ENCODE measurements around the gene CCDC187.
"Not testable (repeated sequence)": the region's sequence is repeated elsewhere in the genome, so short reads cannot be mapped to it uniquely, and the experiment has no call there.

CCDC187 gene

DNA sequence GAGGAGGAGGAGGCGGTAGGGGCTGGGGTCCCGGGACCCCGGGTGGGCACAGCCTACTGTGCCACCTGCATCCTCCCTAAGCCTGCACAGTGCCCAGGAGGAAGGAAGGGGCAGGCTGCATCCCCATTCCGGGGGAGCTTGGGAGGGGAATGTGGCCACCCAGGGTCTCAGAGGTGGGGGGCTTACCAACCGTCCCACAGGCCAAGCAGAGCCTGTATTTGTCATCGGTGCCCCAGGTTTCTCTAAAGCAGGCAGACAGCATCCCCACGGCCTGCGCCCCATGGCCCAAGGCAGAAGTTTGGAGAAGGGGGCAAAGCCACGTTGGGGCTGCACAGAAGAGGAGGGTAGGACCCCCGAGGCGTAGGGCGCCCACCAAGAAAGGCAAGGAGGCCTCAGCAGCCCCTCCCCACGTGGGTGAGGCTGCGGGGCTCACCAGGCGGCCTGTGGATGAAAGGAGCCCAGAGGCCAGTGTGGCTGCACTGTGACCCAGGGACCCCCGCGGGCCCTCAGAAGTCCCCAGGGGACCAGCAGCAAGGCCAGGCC lies 22.9 kb upstream of the CCDC187 start:
- no peak for DNase-seq (ENCODE audit: low spot score)

DNA sequence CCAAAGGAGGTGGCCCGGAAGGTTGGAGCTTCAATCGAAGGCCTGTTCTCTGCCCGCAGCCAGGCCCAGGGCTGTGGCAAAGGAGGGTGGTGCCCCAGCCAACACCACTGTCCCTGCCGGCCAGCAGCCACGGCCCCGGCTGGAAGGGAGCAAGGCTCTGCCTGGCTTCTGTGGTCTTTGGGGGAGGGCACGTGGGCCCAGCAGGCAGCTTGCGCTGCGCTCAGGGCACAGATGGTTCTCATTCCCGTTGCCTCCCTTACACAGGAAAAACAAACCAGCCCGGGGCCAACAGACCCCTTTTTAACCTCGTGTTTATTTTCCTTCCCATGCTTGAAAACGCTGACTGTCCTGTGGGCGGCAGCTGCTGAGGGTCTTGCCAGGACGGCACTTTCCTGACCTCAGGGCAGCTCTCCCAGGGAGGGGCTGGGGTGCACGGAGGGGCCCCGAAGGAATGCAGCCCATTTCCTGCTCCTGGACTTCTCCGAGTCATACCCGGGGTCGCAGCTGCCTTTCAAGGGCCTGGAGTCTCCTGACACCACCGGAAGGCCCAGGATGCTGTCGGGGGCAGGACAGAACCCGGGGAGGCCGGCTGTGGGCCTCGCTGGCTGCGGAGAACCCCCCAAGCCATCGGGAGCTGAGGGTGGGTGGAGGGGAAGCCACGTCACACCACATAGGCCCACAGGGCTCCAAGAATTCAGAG lies 22.3 kb upstream of the CCDC187 start:
- DNase-seq (ENCODE audit: low spot score): peak; percentile 71

DNA sequence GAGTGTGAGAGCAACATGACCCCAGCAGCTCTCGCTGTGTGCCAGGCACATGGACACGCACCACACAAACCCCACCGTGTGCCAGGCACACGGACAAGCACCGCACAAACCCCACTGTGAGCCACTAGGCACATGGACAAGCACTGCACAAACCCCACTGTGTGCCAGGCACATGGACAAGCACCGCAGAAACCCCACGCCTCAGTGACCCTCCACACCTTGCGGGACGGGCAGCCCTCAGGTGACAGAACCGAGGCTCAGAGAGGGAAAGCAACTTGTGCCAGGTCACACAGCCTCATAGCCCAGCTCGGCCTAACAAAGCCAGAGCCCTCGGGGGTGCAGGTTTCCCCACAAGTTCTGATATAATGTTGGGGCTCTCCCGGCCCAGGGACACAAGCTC lies 21.5 kb upstream of the CCDC187 start:
- no peak for DNase-seq (ENCODE audit: low spot score)

DNA sequence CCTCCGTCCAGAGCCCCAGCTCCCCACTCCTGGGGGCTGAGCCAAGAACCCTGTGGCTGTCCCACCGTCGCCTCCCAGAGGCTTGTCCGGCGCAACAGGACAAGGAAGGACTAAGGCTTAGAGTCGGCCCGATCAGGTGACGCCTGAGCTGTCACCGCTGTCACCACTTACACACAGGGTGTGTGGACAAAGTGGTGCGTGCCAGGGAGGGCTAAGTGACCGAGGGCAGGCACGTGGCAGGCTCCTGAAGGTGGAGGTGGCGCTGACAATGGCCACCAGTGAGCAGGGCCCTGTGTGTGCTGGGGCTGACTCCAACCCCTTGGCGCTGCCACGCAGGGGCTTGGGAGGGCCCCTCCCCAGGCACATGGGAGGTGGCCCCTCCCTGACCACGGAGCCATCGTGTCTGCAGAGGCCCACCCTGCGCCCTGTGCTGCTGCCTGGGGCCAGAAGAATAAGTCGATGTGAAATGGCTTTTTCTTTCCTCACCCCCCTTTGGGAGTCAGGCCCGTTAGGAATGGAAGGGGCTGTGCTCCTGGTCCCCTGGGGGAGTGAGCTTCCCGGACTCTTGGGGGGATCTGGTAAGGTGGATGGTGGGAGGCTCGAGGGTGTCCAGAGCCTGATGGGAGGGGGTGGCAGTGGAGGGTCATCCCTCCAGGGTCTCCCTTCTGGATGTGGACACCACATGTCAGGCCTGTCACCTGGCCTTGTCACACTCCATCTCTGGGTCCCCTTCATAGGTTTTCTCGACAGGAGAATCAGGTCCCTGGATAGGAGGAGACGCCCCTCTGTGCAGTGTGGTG lies 20.8 kb upstream of the CCDC187 start:
- no peak for DNase-seq (ENCODE audit: low spot score)

DNA sequence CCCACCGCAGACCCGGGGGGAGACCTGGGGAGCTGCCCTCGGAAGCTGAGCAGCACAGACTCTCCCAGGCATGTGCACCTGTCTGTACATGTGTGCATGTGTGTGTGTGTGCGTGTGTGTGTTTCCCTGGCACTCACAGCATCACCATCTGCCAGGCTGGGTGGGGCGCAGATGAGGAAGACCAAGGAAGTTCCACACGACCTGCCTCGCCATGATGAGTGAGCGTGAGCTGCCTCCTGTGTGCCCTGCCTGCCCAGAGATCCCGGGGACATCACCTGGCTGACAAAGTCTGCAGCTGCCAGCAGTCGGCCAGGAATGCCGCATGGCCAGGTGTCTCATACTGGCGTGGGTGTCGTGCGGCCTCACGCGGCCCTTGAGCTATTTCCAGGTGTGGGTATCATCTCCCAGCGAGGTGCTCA lies 19.5 kb upstream of the CCDC187 start:
- peak; percentile 49 for DNase-seq (ENCODE audit: low spot score)

DNA sequence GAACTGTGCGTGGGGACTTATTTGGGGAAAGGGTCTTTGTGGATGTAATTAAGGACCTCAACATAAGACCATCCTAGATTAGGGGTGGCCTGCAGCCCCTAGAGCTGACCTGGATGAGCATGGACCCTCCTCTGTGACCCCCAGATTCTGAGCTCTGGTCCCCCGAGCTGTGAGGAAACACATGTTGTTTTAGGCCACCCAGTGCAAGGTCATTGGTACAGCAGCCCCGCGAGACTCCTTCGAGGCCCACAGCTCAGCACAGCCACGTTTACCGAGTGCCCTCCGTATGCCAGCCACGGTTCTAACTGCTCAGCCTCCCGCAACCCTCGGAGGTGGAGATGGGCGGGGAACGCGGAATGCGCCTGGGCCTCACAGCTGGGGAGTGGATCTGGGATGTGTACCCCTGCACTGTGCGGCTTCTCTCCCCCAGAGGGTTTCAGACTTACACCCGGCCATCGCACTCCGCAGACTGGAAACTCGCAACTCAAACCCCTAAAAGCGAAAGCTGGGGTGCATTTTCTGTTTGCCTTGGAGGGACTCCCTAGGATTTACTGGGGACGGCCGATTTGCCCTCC lies 18.9 kb upstream of the CCDC187 start:
- no peak for DNase-seq (ENCODE audit: low spot score)

DNA sequence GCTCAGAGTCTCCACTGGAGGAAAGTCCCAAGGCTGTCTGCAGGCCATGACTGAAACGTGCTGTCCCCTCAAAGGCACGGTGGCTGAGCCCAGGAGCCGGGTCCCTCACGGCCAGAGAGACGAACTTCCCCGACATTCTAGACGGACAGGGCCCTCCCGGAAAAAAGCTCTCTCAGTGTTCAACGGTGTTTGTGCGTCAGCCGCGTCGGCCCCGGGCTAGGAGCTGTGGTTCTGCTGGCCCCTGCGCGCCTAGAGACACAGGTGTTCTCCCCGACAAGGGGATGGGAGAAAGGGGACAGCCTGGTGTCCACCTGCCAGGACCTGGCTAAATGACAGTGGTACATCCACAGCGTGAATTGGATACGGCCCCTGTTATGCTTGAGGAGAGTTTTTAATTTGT lies 17.7 kb upstream of the CCDC187 start:
- no peak for DNase-seq (ENCODE audit: low spot score)

DNA sequence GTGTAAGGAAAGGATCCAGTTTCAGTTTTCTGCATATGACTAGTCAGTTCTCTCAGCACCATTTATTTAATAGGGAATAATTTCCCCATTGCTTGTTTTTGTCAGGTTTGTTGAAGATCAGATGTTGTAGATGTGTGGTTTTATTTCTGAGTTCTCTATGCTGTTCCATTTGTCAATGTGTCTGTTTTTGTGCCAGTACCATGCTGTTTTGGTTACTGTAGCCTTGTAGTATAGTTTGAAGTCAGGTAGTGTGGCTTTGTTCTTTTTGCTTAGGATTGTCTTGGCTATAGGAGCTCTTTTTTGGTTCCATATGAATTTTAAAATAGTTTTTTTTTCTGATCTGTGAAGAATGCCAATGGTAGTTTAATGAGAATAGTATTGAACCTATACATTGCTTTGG lies 17.1 kb upstream of the CCDC187 start:
- DNase-seq (ENCODE audit: low spot score): not testable (repeated sequence)

DNA sequence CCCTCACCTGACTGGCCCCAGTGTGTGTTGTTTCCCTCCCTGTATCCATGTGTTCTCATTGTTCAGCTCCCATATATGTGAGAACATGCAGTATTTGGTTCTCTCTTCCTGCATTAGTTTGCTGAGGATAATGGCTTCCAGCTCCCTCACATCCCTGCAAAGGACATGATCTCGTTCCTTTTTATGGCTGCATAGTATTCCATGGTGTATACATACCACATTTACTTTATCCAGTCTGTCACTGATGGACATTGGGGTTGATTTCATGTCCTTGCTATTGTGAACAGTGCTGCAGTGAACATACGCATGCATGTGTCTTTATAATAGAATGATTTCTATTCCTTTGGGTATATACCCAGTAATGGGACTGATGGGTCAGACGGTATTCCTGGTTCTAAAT lies 16.1 kb upstream of the CCDC187 start:
- DNase-seq (ENCODE audit: low spot score): not testable (repeated sequence)

DNA sequence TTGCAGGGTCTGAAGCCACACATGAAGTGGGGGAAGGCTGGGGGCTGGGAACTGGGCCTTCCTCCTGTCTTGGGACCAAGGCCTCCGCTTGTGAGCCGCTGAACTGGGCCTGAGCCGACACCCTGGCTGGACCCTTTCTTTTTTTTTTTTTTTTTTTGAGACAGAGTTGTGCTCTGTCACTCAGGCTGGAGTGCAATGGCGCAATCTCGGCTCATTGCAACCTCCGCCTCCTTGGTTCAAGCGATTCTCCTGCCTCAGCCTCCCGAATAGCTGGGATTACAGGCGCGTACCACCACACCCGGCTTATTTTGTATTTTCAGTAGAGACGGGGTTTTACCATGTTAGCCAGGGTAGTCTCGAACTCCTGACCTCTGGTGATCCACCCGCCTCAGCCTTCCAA lies 15.3 kb upstream of the CCDC187 start:
- DNase-seq (ENCODE audit: low spot score): not testable (repeated sequence)

GRCh38 chr9:136318776-136319241 lies 14.9 kb upstream of the CCDC187 start:
- no peak for DNase-seq (ENCODE audit: low spot score)

DNA sequence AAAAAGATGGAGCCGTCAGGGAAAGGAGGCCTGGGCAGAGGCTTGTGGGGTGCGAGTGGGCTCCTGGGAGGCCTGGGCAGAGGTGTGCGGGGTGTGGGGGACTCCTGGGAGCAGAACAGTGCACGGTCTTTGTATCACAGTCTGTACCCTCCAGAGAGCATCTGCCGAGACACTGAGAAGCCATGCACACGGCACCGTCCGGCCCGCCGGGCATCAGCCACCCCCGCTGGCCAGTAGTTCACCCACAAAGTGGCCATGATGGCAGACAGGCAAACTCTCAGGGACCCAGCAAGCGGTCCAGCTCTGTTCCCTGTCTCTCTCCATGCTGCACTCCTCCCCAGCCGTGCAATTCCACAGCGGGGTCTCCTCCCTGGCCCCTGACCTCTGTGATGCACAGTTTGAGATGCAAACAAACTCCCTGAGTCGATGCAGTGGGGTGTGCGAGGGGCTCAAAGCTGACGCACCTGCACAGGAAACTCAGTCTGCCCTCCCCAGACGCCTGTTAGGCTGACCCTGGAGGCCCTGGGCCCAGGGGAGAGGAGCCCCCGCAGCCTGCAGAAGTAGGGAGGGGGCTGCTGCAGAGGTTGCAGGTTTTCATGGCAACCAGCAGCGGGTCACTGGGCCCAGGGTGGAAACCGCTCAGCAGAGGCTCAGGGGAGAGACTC lies 14.3 kb upstream of the CCDC187 start:
- DNase-seq (ENCODE audit: low spot score): no peak

GRCh38 chr9:136317695-136318094 lies 13.8 kb upstream of the CCDC187 start:
- no peak for DNase-seq (ENCODE audit: low spot score)

GRCh38 chr9:136316896-136317676 lies 13.2 kb upstream of the CCDC187 start:
- DNase-seq (ENCODE audit: low spot score): no peak

GRCh38 chr9:136316271-136316751 lies 12.4 kb upstream of the CCDC187 start:
- no peak for DNase-seq (ENCODE audit: low spot score)

GRCh38 chr9:136314944-136315343 lies 11.1 kb upstream of the CCDC187 start:
- DNase-seq (ENCODE audit: low spot score): no peak

DNA sequence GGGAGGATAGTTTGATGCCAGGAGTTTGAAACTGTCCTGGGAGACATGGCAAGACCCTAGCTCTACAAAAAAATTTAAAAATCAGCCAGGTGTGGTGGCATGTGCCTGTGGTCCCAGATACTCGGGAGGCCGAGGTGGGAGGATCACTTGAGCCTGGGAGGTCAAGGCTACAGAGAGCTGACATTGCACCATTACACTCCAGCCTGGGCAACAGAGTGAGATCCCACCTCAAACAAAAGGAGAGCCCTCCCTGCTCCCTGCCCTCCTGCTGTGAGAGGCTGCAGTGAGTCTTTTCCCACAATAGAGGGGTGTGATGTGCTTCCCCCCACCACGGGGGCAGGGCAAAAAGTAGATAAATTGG lies 10.1 kb upstream of the CCDC187 start:
- DNase-seq (ENCODE audit: low spot score): no peak

DNA sequence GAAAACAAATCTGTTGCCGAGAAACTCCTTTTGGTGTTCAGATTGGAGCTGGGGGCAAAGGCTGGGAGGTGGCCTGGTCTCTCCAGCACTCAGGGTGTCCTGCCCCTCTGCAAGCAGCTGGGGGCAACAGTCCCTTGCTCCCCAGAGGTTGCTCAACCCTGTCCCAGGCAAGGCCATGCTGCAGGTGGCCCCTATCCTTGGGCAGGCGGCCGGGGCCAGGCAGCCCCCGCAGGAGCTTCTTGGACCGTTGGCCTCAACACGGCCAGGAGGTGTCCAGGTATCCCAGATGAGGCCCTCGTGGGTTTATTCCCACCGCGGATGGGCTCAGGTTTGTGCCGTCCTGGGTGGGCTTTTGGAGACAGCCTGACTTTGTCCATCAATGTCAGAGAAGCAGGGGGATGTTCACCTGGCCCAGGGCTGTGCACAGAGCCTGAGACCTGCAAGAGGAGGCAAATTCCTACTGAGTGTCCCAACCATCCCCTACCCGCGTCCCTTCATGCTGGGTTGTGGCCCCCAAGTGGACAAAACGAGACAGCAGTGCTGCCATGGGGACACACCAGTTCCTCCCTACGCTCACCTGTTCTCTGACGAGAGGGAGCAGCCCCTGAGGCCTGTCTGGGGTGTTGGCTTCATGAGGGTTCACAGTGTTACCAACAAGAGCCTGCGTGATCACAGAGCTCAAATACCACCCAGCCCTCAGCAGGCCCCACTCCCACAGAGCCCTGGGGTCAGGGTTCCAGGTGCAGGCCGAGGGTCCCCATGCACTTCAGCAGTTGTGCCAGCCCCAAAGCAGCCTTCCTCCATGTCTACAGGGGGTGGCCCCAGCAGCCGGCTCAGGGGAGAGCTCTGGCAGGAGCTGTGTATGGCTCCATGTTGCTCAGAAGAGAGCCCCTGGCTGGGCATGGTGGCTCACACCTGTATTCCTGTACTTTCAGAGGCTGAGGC lies 9.5 kb upstream of the CCDC187 start:
- no peak for DNase-seq (ENCODE audit: low spot score)

GRCh38 chr9:136312436-136312835 lies 8.5 kb upstream of the CCDC187 start:
- peak; percentile 29 for DNase-seq (ENCODE audit: low spot score)

- DNase-seq (ENCODE audit: low spot score): no peak
Observed at GRCh38 chr9:136312009-136312375, 8.1 kb upstream of the CCDC187 start.
